HG03378 (cell line): ENCODE data around the gene SIRT6.
"Not testable (repeated sequence)": the region's sequence is repeated elsewhere in the genome, so short reads cannot be mapped to it uniquely, and the experiment has no call there.

Source experiments
- ATAC-seq: cut with Tn5 transposase; IDR thresholded peaks from one replicate; pipeline ENCODE4 v1.9.1; 2021; ENCODE audit warnings: mild to moderate bottlenecking, moderate library complexity; ENCODE audit not compliant: unreplicated experiment

Gene SIRT6

DNA sequence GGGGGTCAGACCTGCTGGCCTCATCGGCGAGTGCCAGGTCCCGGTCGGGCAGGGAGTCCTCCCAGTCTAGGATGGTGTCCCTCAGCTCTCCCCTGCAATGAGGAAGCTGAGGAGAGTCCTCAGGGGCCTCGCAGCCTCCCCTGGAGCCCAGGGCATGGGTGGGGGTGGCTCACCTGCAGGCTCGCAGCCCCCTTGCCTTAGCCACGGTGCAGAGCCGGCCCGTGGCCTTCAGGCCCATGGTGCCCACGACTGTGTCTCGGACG, 6.8 kb downstream of the SIRT6 start:
- ATAC-seq, result no peak

DNA sequence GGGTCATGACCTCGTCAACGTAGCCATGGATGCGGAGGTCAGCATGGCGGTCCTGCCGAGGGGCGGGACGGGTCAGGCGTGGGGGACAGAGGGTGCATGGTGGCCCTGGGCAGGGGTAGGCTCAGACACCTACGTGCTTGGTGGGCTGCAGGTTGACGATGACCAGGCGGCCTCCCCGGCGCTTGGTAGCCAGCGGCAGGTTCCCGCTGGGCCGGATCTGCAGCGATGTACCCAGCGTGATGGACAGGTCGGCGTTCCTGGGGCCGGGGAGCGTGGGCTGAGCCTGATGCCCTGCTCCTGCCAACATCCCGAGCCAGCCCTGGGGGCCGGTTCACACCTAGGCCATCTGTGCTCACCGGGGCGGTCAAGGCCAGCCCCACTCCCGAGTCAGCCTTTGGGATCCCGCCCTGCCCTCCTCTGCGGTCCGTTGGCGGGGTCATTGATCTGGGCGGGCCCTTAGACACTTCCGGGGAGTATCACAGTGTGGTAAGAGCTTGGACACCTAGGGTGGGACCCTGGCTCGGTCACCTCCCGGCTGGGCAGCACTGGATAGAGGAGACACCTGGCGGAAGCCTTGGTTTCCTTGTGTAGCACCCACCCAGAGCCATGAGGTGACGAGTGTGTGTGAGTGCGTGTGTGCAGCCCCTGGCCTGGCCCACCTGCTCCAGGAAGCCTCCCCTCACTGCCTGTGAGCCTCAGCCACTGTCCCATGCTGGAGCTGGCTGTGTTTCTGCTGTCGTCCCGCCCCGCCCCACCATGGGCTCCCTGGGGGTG, 7.3 kb downstream of the SIRT6 start:
- ATAC-seq, result no peak

DNA sequence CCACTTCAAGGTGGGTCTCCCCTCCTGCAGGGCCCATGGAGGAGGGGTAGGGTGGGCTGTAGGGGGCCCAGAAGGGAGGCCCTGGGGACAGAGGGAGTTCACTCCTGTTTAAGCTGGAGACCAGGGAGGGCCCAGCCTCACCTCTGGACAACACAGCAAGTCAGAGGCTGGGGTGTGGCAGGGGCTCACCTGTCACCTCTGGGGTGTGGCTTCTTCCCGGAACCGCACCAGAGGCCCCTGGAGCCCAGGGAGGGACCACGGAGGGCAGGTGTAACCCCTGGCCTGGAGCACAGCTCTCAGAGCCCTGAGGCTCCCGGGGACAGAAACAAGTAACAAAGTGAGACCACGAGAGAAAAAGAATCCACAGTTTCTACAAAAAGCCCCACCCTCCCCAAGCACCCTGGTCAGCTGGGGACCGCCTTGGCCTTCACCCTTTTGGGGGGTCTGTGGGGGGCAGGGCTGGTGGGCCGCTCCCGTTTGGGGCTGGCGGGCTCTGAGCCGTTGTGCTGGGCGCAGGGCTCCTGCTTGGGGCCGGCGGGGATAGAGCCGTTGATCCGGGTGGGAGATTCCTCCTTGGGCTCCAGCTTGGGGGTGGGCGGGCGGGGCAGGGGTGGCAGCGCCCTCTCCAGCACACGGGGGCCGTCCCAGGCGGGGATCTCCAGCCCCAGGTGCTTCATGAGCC, 8.0 kb downstream of the SIRT6 start:
- ATAC-seq, result no peak

DNA sequence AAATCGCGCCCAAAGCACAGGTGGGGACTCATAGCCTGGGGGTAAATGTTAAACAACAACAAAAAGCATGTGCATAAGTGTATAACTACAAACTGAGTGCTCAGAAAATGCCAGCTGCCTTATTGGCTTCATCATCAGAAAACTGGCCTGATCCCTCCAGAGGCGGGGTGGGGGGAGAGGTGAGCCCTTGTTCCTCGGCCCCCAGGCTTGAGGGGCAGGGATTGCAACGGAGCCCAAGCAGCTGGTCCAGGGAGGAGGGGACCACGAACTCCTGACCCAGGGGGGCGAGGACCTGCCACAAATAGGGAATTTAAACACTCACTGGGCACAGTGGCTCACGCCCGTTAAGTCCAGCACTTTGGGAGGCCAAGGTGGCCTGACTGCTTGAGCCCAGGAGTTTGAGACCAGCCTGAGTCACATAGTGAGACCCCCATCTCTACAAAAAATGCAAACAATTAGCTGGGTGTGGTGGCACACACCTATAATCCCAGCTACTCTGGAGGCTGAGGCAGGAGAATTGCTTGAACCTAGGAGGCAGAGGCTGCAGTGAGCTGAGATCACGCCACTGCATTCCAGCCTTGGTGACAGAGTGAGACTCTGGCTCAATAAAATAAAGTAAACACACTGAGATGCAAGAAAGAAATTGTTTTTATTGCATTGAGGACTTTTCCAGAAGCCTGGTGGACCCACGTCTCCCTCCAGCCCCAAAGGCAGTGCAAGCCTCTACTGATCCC, 8.7 kb downstream of the SIRT6 start:
- no peak for ATAC-seq

DNA sequence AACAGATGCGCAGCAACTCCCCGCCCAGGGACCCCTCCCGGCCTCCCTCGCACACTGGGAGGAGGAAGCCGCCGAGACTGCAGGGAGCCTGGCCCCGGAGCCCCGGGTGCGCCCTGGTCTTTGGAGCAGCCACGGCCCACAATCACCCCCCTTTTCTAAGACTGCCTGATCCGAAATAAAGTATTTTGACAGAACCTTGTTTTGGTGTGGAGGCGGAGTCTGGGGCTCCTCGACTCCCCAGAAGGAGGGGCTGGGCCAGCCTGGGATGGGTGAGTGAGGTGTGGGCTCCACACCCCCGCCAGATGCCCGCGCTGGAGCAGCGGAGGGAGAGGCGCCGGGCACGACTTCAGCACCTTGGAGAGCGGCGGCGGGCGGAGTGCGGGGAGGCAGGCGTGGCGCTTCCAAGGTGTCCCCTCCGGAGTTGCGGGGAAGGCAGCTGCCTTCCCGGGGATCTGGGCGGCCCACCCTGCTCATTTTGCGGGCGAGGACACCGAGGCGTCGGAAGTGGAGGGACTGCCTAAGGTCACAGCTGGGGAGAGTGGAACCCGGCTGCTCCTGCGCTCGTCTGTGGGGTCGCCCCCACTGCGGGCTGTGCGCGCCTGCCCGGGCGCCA, 9.4 kb downstream of the SIRT6 start:
- ATAC-seq, result no peak

DNA sequence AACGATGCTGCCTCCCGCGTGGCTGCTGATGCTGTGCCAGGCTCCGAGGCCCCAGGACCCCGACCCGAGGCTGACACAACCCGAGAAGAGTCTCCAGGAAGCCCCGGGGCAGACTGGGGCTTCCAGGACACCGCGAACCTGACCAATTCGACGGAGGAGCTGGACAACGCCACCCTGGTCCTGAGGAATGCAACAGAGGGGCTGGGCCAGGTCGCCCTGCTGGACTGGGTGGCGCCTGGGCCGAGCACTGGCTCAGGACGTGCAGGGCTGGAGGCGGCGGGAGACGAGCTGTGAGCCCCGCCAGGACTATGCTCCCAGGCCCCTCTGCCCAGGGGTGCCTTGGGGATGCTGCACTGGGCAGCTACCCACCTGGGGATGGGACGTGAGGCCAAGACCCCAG, 10.7 kb downstream of the SIRT6 start:
- no peak for ATAC-seq

DNA sequence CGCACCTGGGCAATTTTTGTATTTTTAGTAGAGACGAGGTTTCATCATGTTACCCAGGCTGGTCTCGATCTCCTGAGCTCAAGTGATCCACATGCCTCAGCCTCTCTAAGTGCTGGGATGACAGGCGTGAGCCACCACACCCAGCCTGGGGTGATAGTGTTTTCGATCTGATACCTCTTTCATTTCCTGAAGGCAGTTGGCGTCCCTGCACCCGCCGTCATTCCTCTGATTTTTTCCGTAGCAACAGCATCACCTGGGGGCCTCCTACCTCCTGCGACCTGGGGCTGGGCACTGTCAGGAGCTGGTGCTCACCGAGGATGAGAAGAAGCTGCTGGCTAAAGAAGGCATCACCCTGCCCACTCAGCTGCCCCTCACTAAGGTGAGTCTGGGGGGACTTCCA, 18.1 kb downstream of the SIRT6 start:
- no peak for ATAC-seq

DNA sequence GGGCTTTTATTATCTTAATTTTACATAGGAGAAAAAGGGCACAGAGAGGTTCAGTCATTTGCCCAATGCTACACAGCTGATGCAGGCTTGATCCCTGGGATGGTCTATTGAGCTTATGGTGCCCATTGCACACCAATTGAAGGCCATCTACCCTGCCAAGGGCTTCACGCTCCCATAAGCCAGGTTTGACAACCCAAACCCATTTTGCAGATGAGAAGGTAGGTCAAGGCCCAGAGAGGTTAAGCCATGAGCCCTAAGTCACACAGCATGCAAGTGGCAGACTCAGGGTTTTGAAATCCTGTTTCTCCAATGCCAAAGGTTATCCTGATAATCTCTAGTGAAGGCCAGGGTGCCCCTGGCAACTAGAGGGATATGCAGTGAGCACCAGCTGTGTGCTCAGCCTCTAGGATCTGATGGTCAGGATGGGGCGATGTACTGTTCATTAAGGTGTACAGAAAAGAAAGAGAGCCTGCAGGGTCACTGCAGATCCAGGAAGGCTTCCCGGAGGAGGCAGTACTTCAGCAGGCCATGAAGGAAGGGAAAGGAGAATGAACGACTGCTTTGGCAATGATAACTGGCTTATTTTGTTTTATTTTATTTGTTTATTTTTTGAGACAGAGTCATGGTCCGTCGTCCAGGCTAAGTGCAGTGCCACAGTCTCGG, 20.8 kb downstream of the SIRT6 start:
- ATAC-seq, result no peak

DNA sequence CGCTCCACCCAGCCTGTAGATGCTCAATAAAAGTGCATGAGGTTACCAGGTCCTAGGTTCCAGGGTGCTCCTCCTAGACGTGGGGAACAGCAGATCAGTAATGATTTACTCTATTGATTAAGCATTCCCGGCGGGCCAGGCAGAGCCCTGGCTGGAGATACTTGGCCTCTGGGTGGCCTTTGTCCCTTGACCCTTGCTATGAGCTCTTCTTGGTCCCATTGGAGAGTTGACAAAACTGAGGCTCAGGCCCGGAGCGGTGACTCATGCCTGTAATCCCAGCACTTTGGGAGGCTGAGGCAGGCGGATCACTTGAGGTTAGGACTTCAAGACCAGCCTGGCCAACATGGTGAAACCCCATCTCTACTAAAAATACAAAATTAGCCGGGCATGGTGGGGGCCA, 24.4 kb downstream of the SIRT6 start:
- not testable (repeated sequence) for ATAC-seq

DNA sequence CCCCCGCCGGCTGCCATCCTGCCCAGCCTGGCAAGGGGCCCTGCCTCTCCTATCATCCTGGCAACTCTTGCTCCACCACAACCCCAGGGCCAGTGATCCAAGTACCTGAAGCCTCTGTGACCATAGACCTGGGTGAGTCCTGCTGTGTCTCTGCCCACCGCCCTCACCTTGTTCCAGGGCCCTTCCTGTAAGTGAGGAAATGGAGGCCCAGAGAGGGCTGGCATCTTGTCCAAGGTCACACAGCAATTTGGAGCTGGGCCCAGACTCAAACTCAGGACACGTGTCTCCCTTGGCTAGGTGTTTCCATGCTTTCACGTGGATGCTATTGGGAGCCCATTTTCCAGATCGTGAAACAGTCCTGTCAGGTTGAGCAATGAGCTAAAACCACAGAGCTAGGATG, 25.2 kb downstream of the SIRT6 start:
- no peak for ATAC-seq

DNA sequence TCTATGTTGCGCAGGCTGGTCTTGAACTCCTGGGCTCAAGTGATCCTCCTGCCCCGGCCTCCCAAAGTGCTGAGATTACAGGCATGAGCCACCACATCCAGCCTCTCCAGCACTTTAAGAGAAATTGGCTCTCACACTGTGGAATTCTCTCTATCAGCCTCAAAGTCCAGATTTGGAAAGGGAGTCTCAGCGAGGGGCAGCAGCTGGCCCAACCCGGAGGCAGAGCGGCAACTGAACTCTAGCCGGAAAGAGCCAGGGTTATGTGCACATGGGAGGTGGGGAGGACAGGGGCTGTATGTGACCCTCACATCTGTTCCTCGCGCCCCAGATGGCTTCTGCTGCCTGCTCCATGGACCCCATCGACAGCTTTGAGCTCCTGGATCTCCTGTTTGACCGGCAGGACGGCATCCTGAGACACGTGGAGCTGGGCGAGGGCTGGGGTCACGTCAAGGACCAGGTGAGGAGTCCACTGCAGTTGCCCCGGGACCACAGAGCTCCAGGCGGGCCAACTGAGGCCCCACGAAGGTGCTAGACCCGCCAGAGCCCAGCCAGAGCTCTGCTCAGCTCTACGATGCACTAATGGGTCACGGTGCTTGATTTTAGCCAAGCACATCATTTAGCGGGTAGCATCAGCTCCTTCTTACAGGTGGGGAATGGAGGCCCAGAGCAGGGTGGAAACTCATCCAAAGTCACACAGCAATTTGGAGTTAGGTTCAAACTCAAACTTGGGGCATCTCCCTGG, 27.6 kb downstream of the SIRT6 start:
- ATAC-seq, result no peak

DNA sequence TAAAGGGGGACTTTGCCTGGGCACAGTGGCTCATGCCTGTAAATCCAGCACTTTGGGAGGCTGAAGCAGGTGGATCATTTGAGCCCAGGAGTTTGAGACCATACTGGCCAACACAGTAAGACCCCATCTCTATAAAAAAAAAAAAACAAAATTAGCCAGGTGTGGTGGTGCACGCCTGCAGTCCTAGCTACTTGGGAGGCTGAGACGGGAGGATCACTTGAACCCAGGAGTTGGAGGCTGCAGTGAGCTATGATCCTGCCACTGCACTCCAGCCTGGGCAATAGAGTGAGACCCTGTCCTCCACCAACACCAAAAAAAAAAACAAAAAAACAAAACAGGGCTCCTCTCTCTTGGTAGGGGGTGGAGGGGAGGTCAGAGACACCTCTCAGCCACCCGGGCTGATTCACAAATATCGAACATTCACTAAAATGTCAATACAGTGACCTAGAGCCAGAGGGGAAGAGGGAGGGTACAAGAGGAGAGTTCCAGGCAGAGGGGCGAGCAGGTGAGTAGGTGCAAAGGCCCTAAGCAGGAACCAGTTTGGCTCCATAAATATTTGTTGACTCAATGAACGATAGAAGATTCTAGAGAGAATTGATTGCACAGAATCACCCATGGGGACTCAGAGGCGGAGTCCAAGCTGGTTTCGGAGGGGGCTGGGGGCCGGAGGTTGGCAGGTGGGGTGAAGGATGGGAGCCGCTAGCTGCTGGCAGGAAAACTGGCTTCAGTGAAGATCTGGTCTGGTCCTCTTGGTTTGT, 29.9 kb downstream of the SIRT6 start:
- no peak for ATAC-seq

DNA sequence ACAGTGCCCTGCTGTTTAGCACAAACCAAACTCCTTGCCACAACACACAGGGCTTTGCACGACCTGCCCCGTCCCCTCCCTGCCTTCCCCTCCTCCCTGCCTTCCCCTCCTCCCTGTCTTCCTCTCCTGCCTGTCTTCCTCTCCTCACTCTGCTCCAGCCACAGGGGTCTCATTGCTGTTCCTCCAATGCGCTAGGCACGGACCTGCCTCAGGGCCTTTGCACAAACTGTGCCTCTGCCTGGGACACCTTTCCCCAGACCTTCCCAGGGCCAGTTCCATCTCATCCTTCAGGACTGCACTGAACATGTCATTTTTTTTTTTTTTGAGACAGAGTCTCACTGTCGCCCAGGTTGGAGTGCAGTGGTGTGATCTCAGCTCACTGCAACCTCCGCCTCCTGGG, 30.7 kb downstream of the SIRT6 start:
- ATAC-seq, result no peak

DNA sequence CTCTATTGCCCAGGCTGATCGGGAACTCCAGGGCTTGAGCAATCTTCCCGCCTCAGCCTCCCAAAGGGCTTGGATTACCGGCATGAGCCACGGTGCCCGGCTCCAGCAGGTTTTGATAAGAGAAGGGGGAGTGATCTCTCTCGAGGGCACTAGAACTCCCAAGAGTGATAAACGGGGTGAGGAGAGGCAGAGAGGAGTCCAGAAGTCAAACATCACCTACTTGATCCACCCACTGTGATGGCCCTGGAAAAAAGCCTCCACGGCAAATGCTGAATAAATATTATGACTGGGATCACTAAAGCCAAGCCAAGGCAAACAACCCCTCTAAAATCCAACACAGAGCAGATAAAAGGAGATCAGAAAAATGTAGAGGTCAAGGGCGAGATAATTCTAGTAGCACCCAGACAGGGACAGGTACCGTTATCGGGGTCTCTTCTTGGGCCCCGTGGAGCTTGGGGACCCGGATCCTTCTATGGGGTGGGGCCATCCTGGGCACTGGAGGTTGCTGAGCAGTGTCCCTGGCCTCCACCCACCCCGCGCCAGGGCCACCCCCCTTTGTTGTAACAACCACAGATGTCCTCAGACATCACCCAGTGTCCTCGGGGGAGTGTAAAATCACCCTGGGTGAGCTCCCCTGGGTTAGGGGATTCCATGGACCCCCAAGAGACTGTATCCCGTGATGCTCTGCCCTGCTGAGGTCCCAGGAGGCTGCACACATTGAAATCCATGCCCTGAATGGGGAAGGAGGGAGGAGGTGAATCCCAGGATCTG, 32.7 kb downstream of the SIRT6 start:
- ATAC-seq, result no peak

DNA sequence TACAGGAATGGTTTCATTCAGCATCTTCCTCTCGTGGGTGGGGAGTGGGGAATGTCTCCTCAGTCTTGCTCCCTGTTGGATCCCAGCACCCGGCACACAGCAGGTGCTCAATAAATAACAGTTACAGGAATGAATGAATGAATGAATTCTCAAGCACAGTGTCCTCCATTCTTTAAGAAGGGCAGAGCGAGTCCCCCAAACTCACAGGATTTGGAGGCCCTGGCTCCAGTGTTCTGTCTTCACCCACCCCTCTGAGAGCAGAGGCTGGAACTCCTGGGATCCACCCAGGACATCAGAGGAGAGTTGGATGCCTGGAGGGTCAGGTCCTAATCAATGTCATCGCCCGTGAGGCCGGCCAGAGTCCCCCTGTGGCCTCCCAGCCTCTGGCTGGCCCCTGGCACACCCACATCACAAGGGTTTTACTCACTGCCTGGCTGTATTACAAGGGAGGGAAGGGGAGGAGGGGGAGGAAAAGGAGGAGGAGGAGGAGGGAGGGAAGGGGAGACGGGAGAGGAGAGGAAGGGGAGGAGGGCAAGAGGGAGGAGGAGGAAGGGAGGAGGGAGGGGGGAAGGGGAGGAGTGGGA, 37.6 kb downstream of the SIRT6 start:
- ATAC-seq, result no peak

DNA sequence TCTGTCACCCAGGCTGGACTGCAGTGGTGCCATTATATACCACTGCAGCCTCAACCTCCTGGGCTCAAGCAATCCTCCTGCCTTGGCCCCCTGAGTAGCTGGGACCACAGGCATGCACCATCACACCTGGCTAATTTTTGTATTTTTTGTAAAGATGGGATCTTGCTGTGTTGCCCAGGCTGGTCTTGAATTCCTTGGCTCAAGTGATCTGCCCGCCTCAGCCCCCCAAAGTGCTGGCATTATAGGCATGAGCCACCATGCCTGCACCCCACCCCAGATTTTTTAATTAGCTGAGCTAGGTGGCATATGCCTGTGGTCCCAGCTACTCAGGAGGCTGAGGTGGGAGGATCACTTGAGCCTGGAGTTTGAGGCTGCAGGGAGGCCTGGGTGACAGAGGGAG, 39.4 kb downstream of the SIRT6 start:
- not testable (repeated sequence) for ATAC-seq

DNA sequence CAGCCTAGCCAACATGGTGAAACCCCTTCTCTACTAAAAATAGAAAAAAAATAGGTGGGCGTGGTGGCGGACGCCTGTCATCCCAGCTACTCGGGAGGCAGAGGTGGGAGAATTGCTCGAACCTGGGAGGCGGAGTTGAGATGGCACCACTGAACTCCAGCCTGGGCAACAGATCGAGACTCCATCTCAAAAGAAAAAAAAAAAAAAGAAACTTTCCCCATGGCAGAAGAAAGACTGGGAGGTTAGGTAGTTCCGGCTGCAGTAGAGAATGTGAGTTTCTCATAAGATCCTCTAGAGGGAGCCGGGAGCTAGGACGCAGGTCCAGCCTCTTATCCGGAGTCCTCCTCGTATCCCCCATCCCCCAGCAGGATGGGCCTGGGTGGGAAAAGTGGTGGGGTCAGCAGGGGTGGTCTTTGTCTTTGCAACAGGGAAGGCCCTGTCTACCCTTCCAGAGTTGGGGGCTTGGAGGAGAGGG, 42.1 kb downstream of the SIRT6 start:
- no peak for ATAC-seq

DNA sequence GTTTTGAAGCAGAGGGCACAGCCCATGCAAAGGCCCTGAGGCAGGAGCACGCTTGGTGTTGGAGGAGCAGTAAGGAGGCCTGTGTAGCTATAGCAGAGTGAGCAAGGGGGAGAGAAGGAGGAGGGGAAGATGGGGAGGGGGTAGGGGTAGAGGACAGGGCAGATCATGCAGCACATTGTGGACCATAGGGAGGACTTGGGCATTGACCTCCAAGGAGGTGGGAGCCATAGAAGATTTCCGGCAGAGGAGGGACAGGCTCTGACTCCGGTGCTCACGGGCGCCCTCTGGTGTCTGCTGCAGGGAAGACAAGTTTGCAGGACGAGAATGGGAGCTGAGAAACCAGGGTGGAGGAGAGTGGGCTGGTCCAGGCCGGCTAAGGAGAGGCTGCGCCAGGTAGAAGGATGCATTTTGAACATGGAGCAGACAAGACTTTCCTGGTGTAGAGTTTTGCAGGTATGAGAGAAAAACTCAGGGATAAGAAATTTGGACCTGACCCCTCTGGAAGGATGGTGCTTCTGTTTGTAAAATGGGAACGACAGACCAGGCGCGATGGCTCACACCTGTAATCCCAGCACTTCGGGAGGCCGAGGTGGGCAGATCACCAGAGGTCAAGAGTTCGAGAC, 42.6 kb downstream of the SIRT6 start:
- ATAC-seq, result no peak
